Peyer's patch (tissue), 4 donors: ENCODE measurements around the gene CNTNAP5. TPM values are rescaled to one million over a fixed set of nuclear protein-coding genes. Genes with fewer than 3 reads are reported as not detected.

Experiments used
- DNase-seq, 3 donors: peaks; one replicate each; pipeline ENCODE4 v3.0.0-alpha.2; 2017 to 2019
- H3K27ac ChIP-seq, 4 donors: fragments of 200-600 bp; sonication (generic); one replicate each; pipeline ENCODE4 v1.5.1; 2016 to 2019
- H3K27me3 ChIP-seq, 2 donors: fragments of 200-600 bp; sonication (generic); one replicate each; pipeline ENCODE4 v1.5.1; 2019
- H3K36me3 ChIP-seq, 3 donors: fragments of 200-600 bp; sonication (generic); one replicate each; pipeline ENCODE4 v1.5.1; 2016 to 2019
- H3K4me1 ChIP-seq, 4 donors: fragments of 200-600 bp; sonication (generic); one replicate each; pipeline ENCODE4 v1.5.1; 2016 to 2019
- H3K4me3 ChIP-seq, 4 donors: fragments of 200-600 bp; sonication (generic); 1 replicate in 3 of 4; 2 replicates in 1 of 4; pipeline ENCODE4 v1.5.1; 2016 to 2019; ENCODE audit warnings: mild to moderate bottlenecking in 1 of 4
- H3K9me3 ChIP-seq, 4 donors: fragments of 200-600 bp; sonication (generic); one replicate each; pipeline ENCODE4 v1.5.1; 2016 to 2019; ENCODE audit warnings: mild to moderate bottlenecking in 1 of 4
- CTCF ChIP-seq, 6 experiments: fragments of 450-650 bp in 4 of 6; fragments of 200-600 bp in 2 of 6; sonication (generic) in 1 of 6; IDR thresholded peaks; one replicate each; pipeline ENCODE4 v1.5.1; 2017 to 2019; ENCODE audit warnings: antibody characterized with exemption in 6 of 6, mild to moderate bottlenecking in 3 of 6, moderate library complexity in 1 of 6
- POLR2A ChIP-seq, 2 donors: fragments of 450-650 bp; IDR thresholded peaks; one replicate each; pipeline ENCODE4 v1.5.1; 2017; ENCODE audit warnings: antibody characterized with exemption in 2 of 2, mild to moderate bottlenecking in 2 of 2, moderate library complexity in 2 of 2
- total RNA-seq, 4 donors: library from RNA; depleted of rRNA; stranded (reverse); fragments of >200 nt; gene quantifications; one replicate each; pipeline ENCODE4 v1.1.0, GENCODE V29; 2016

CNTNAP5 gene
- total RNA-seq, 4 donors from 2014 or later: not detected

GRCh38 chr2:124081154-124081716 is 56.1 kb downstream of the CNTNAP5 start:
- no peak for DNase-seq
- H3K27ac ChIP-seq: peak overlapping the region in 3 of 4 donors; percentile 25 to 65 (median 61)
- peaks cover 0 to 4% (median 0%) of the 10 kb centered on the region in 4 donors for H3K4me1 ChIP-seq
- TF ChIP-seq CTCF (IDR thresholded peaks at IDR 0.05) (no peak), POLR2A (IDR thresholded peaks at IDR 0.05) (no peak)
- H3K27me3 ChIP-seq: no peaks in the 10 kb centered on the region
- no peaks in the 10 kb centered on the region for H3K36me3 ChIP-seq
- H3K4me3 ChIP-seq: no peak overlapping the region
- H3K9me3 ChIP-seq: no peaks in the 10 kb centered on the region

GRCh38 chr2:124088616-124089015 is 63.5 kb downstream of the CNTNAP5 start:
- peak in 1 of 3 donors; percentile 48 for DNase-seq
- Histone ChIP-seq H3K4me3 (no peak overlapping the region), H3K27ac (no peak overlapping the region), H3K36me3 (no peaks in the 10 kb centered on the region), H3K9me3 (peaks cover 0 to 3% (median 0%) of the 10 kb centered on the region in 4 donors), H3K27me3 (no peaks in the 10 kb centered on the region), H3K4me1 (peaks cover 0 to 3% (median 0%) of the 10 kb centered on the region in 4 donors)
- no peak for TF ChIP-seq CTCF (IDR thresholded peaks at IDR 0.05)
- no peak for TF ChIP-seq POLR2A (IDR thresholded peaks at IDR 0.05)

DNA sequence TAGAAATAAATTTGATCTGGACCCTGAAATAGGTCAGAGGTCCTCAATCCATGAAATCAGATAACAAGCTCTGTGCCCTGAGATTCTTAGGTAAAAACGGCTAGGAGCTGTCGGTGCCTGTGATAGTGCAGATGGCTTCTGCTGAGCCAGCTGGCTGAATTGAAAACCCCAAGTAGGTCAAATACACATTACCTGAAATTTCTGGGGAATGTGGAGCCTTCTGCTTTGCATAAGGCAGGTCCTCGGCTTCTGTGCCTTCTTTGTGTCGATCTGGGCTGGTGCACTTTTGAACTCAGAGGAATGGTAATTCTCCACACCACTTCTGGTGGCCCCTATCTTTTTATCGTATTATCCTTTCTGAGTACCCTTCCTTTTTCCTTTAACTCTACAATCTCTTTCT is 66.6 kb downstream of the CNTNAP5 start:
- TF ChIP-seq CTCF (IDR thresholded peaks at IDR 0.05) (no peak), POLR2A (IDR thresholded peaks at IDR 0.05) (no peak)
- Histone ChIP-seq H3K4me1 (peaks cover 0 to 3% (median 0%) of the 10 kb centered on the region in 4 donors), H3K27ac (no peak overlapping the region), H3K36me3 (no peaks in the 10 kb centered on the region), H3K4me3 (no peak overlapping the region), H3K27me3 (no peaks in the 10 kb centered on the region), H3K9me3 (peaks cover 0 to 3% (median 0%) of the 10 kb centered on the region in 4 donors)
- DNase-seq: no peak

GRCh38 chr2:124092651-124093050 is 67.6 kb downstream of the CNTNAP5 start:
- H3K9me3 ChIP-seq: no peaks in the 10 kb centered on the region
- H3K27me3 ChIP-seq: no peaks in the 10 kb centered on the region
- H3K27ac ChIP-seq: peak overlapping the region in 1 of 4 donors; percentile 59
- TF ChIP-seq POLR2A (IDR thresholded peaks at IDR 0.05) (no peak), CTCF (IDR thresholded peaks at IDR 0.05) (no peak)
- H3K4me1 ChIP-seq: peaks cover 0 to 3% (median 0%) of the 10 kb centered on the region in 4 donors
- no peak overlapping the region for H3K4me3 ChIP-seq
- no peaks in the 10 kb centered on the region for H3K36me3 ChIP-seq
- DNase-seq: no peak

- no peaks in the 10 kb centered on the region for H3K27me3 ChIP-seq
- no peak overlapping the region for H3K4me3 ChIP-seq
- H3K36me3 ChIP-seq: no peaks in the 10 kb centered on the region
- DNase-seq: no peak
- TF ChIP-seq CTCF (IDR thresholded peaks at IDR 0.05): no peak
- H3K9me3 ChIP-seq: no peaks in the 10 kb centered on the region
- H3K27ac ChIP-seq: no peak overlapping the region
- no peaks in the 10 kb centered on the region for H3K4me1 ChIP-seq
Observed at GRCh38 chr2:124104914-124105313, 79.8 kb downstream of the CNTNAP5 start.

DNA sequence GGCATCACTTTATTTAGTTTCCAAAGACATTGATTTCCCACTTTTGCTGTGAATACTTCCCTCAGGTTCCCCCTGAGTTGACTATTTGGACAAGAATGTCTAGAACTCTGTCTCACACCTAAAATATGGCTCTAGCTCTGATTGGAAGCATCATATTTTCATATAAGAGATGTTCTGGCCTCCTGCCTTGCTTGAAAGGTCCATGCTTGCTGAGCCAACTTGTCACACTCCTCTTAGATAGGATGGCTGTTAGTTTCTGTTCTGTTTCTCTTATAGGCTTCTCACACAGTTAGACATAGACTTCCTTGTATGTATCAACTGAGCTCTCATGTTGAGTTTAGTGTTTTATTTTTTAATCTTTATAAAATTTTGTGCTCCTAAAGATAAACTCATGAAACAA is 87.1 kb downstream of the CNTNAP5 start:
- no peak overlapping the region for H3K27ac ChIP-seq
- H3K36me3 ChIP-seq: no peaks in the 10 kb centered on the region
- H3K4me1 ChIP-seq: no peaks in the 10 kb centered on the region
- DNase-seq: no peak
- TF ChIP-seq POLR2A (IDR thresholded peaks at IDR 0.05) (no peak), CTCF (IDR thresholded peaks at IDR 0.05) (no peak)
- no peaks in the 10 kb centered on the region for H3K27me3 ChIP-seq
- H3K4me3 ChIP-seq: no peak overlapping the region
- H3K9me3 ChIP-seq: no peaks in the 10 kb centered on the region
